GM19455 (cell line): Measurements from ENCODE around the gene HIVEP1.
A peak's percentile ranks its signal among the peaks of the same experiment; 100 is the strongest.

Source experiments
- ATAC-seq: cut with Tn5 transposase; IDR thresholded peaks from one replicate; pipeline ENCODE4 v1.9.1; 2021; ENCODE audit not compliant: unreplicated experiment

HIVEP1 gene

DNA sequence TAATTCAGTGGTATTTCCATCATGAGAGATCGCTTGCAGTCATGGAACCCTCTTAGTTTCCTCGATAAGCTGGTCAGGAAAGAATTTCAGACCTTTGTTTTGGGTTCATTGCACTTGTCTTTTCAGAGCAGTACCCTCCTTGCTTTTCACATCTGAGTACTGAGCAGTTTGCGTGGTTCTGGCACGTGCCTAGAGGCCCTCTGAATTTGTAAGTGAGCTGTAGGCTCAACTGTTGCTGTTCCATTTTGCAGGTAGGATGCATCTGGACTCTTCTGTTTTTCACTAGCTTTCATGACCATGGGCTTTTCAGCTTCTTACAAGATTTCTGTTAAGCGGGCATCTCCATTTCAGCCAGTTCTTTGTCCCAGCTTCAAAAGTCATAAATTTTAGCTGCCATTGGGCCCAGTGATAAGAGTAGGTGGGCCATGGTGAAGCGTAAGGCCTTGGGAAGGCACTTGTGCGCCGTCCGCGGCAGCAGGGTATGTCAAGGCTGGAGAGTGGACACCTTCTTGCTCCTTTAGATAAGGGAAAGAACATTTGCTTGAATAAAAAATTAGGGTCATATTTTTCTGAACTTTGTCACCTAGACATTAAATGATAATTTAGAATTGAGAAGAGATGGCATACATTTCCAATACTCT lies 35.8 kb downstream of the HIVEP1 start:
- ATAC-seq, result no peak

DNA sequence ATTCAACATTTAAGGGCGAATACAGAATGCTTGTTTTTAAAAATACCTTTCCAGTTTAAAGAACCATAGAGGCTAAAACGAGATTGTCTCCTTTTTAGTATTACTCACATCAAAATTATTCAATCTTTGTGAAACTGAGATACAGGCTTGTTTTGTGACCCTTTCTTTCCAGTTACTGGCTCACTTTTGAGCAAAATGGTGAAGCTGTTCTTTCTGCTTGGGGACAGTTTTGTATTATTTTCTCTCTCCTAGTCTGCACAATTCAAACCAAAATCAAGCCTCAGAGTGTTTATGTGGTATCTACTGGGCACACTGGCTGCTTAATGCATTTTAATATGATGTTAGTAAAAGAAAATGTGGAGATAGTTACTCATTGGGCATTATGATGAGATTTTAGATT lies 36.5 kb downstream of the HIVEP1 start:
- ATAC-seq, result no peak

DNA sequence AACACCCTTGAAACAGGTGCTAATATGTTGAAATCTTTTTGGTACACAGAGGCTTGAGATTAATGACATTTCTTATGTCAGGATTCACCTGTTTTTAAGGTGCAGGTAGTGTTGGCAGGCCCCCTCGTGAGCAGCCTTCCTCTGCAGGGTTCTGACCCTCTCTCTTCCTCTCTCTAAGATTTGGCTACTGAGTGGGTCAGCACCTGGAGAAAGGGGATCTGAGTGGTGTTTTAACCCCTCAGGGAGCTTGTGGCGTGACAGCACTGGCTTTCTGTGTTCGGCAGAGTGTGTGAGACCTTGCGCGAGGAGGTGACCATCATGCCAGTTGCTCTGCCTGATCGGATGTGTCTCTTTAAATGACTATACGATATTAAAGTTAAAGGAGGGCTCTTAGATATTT lies 37.1 kb downstream of the HIVEP1 start:
- peak; percentile 25 for ATAC-seq

DNA sequence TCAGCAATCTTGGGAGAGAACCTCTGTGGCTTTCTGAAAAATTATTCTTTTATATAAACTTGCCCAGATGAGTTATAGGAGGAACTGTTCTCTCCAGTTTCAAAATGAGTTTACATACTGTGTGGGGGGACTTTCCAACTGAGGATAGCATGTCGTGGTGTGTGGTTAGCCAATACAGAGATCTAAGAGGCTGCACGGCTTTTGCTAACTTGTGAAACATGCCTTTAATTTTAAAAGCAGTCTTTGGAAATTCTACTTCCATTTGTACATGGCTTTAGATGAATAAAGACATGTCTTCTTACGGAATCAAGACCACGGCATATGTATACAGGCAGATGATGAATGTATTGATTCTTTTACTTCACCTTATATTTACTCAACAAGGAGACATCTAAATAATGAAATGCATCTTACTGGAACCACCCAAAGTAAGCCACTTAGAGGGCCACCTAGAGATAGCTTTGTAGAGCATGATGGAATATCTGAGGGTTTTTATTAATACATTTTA lies 39.8 kb downstream of the HIVEP1 start:
- ATAC-seq, result peak; percentile 78

DNA sequence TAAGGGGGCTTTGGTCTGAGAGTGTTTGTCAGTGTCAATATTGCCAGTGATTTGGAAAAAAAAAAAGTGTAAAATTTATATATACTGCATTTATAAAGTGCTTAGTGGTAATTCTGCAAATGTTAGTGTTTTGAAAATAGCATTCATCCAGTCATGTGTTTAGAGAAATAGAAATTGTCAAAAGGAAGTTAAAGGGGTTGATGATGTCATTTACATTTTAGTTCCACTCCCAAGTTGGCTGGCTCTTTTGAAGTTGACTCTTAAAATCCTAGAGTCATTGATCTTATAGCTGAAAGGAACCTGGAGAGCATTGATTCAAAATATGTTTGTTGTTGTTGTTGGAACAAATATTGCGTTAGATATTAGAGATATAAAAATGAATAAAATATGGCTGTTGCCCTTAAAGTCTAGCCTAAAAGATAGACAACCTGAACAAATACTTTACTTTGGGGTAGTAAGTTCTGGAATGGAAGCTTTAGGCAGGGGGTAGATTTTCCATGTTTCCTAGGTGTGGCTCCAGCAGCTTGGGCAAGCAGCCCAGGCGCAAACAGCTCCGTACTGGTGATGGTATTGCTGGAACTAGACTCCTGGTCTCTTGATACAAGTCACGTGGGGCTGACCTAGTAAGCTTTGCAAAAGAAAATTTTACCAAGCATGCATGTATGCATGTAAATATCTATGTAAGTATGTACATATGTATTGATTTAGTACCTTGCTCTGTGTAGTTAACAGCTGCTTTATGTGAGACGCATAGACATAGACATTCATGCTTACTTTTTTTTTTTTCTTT lies 46.3 kb downstream of the HIVEP1 start:
- no peak for ATAC-seq

DNA sequence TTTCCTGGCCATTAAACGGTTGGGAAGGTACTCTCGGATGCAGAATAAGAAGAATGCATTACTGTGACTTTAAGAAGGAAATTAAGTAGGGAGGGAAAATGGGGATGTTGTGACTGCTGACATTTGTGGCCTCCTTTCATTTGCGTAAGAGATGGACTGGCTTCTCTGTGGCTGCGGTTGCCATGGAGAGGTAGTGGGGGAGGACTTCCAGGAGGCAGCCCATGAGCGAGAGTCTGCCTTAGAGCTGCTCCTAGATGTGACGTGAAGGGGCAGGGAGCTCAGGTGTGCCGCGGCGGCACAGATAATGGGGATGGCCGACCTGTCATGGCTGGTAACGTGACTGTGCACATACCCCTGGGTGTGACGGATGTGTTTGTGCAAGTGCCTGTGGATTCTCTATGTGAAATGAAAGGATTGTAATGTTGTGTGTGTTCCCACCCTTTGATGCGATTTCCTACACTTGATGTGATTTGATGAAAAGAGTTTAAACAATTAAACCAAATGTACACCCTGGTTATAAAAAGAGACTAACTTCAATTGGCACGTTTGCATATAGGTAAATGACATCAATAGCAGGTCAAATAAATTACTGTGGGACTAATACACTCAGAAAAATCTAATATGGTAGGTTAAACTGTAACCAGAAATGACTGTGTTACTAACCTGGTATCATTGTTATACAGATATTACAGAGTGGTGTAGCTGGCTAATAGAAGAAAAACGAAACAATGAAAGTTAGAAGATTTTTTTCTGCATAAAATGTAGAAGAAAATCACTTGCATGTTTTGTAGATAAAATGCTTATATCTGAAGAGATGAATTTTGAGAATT lies 48.9 kb downstream of the HIVEP1 start:
- peak; percentile 94 for ATAC-seq

DNA sequence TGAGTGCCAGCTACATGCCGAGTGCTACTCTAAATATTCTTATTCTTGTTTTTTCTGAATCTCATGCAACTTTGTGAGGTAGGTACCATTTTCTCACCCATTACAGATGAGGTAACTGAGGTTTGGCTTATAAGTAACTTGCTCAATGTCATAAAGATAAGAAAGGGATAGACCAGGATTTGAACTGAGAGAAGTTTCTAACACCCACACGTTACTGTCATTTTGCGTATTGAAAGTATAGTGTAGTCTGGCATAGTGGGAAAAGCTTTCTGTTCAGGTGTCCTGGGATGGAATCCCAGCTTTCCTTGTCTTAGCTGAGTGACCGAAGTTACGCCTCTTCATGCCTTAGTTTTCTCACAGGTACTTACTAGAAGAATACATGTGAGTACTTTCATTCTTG lies 50.5 kb downstream of the HIVEP1 start:
- ATAC-seq, result no peak

DNA sequence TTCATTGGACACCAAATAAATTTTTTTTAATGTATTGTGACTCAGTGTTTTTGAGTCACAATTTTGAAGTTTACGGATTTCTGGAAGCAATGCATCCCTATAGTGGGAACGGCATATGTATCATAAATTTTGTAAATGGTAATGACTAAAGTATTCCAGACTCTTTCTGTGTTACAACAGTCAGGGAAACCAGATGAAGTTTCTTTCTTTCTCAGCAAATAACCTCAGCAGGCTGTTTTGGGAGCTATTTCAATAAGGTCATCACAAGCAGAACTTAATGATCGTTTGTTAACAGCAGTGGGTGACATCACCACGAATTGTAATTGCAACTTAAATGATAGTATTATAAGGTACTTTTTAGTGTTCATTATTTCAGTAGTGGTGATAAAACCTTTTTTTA lies 52.0 kb downstream of the HIVEP1 start:
- no peak for ATAC-seq

DNA sequence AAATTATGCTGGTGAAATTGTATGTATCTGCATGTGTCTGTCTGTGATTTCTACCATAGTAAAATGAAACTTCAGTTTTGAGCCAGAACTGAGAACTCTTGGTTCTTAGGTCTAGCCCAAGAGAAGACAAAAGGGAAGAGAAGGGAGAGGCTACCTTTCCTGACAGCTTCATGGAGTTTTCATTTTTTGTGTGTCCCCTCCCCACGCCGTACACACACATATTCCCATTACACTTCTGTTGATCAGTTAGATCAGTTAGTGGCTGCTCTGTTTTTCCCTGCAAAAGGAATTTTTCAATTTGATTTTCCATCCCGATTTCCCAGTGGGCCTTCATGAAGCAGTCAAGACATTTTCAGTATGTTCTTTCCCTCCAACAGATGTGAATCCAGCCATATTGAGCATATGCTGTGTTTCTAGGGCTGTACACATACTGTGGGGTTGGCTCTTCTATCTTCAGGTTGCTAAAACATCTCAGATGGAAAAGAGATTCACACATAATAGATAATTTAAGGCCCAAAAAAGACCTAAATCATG lies 52.5 kb downstream of the HIVEP1 start:
- ATAC-seq, result no peak

DNA sequence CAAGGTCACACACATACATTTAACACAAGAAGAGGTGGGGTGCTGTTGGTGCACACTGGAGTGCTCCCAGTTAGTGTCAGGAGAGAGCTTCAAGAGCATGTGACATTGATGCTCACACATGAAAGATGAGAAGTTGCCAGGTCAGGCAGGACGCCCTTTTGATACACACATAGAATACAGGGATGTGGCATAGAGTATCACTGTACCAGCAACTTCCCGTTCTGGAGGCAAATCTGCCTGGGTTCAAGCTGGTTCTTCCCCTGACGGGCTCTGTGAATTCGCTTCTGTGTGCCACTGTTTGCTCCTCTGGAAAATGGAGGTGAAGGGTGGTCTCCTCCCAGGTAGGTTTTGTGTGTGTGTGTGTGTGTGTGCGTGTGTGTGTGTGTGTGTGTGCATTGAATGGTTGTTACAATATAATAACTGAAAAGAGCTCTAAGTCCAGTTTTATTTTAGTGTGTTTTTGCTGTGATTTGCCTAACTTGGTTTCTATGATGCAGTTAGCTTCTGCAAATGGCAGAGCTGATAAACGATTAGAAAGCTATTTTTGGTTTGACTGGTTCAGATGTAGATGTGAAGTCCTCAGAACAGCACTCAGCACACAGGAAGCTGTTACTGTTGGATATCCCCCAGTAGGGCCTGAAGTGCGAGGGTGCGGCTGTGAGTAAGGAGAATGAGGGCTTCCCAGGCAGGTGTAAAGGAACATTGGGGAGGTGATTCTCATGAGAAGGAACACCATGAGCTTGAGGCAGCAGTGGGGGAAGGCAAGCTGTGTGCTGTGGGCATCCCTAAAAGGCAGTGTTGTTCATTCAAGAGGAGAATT lies 53.4 kb downstream of the HIVEP1 start:
- ATAC-seq, result no peak

DNA sequence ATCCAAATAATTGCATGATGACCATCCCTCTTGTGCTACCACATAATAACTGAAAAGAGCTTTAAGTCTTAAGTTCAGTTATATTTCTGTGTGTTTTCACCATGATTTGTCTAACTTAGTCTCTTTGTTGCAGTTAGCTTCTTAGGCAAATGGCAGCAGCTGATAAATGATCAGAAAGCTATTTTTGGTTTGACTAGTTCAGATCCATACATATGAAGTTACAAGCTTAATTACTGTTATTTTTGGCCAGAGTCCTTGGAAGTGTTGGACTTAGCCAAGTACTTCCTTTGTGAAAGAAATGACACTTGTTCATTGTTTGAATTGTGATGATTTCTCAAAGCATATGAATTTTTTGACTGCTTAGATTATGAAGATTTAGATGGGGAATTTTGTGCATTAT lies 54.2 kb downstream of the HIVEP1 start:
- no peak for ATAC-seq

DNA sequence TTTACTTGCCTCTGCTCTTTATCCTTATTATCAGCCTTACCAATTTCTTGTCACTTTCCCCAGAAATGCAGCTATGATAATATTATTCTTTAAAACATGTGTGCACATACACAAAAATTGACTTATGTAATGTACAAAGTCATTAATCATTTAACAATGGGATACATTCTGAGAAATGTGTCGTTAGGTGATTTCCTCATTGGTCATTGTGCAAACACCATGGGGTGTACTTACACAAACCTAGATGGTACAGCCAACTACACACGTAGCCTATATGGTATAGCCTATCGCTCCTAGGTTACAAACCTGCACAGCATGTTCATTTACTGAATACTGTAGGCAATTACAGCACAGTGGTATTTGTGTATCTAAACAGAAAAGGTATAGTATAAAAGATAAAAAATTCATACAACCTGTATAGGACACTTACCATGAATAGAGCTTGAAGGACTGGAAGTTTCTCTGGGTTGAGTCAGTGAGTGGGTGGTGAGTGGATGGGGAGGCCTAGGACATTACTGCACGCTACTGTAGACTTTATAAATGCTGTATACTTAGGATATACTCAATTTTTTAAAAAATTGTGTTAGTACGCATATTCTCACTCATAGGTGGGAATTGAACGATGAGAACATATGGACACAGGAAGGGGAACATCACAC lies 56.9 kb downstream of the HIVEP1 start:
- no peak for ATAC-seq

DNA sequence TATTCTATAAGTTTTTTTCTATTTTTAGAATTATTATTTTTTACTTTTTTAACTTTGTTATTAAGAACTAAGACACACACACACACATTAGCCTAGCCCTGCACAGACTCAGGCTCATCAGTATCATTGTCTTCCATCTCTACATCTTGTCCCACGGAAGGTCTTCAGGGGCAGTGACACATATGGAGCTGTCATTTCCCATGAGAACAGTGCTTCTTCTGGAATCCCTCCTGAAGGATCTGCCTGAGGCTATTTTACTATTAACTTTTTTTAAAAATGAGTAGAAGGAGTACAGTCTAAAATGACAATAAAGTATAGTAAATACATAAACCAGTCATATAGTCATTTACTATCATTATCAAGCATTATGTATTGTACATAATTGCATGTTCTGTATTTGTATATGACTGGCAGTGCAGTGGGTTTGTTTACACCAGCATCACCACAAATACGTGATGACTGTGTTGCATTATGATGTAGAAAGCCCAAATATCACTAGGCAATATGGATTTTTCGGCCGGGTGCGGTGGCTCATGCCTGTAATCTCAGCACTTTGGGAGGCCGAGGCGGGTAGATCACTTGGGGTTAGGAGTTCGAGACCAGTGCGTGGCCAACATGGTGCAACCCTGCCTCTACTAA lies 57.9 kb downstream of the HIVEP1 start:
- ATAC-seq, result no peak

DNA sequence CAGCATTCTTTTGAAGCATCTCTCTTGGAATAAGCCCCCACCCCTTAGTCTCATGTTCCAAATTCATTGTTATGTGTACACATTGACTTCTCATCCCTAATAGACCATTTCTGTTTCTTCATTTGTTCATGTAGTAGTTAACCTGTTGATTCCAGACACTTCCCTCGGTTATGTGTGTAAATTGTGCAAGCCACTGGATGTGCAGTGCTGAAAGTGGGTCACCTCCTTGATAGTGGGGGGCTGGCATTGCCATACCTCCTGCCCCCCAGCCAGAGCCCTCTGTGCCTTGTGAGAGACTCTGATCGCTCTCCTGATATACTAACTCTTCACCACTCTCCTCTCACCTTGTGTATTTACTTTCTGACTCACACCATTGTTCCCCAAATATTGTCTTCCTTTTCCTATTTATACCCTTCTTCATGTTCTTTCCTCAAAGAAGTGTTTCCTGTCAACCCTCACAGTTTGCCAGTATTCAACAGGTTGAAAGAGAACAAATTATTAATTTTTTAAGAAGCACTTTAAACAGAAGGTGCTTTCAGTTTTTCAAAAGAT lies 59.0 kb downstream of the HIVEP1 start:
- ATAC-seq, result no peak

DNA sequence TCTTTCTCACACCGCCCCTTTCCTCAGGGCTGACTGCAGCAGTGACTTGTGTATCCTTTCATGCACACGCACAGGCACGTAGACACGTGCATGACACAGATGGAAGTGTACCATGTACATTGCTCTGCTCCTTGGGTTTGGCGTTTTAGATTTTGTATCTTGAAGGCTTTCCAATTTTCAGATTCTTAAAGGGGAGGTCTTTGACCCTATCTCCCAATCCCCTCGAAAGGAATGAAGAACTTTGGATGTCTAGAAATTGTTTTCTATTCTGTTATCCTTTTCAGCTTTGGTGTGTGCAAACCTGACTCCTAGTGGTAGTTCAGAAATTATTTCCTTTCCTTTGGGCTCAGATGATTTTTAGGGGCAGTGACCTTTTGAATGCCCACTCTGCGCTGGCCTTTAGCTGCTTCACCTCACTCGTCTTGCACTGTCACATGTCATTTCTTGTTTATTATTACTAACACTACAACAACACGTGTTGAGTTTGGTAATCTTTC lies 63.0 kb downstream of the HIVEP1 start:
- ATAC-seq, result no peak

DNA sequence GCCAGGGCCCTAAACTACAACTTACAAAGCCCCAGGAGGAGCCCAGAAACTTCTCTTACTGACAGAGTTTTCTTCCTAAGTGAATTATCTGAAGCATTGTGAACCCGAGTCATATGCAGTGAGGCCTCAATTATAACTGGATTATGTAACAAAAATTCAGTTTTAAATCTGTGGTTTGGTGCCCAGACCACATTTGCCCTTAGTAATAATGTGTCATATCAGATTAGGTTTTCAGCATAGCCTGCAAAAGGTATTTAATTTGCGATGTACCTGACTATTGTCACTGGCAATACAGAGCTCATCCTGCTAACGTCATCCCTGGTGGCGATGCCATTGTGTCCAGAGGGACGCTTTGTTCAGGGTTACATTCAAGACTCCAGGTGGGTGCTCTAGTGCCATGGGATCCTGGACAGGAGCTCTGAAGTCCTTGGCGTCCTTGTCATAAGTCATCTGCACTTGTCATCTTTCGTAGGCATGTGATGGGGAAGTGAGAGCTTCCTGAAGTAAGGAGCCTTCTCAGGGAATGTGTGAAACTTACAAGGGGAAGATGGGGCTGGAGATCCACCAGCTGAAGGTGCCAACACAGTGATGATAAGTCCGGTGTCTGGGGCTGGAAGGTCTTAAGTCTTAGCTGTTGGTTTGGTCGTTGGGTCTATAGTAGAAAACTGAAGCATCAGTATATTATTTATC lies 65.1 kb downstream of the HIVEP1 start:
- ATAC-seq, result no peak

DNA sequence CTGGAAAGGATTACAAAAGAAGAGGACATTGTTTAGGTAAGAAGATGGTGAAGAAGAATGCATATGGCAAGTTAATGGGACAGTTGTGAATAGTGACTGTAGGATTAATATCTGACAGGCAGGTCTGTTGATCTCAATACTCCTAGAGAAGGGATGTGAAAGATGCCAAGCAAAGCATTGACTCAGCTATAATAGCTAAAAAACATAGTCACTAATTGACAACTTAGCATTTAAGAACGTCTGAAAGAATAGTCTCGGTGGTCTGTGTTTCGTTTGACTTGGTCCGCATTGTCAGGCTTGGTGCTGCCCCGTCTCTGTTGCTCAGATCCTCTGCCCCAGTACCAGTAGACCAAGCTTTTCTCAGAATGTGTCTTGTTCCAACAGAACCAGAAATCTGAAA lies 65.9 kb downstream of the HIVEP1 start:
- no peak for ATAC-seq

DNA sequence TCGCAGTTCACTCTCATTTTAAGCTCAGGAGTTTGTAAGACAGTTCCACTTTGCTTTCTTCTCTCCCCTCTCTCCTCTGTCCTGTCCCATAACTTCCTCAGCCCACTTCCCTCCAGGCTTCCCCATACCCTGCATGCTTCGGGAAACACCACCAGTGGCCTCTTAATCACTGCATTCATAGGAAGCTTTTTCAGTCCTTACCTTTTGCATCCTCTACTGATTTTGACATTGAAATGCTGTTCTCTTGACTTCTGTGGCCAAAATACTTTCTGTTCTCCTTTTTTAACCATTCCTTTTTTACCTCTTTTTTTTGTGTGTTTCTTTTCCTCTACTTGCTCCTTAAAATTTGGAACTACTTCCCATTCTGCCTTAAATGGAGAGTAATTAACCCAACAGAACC lies 69.7 kb downstream of the HIVEP1 start:
- ATAC-seq, result no peak

DNA sequence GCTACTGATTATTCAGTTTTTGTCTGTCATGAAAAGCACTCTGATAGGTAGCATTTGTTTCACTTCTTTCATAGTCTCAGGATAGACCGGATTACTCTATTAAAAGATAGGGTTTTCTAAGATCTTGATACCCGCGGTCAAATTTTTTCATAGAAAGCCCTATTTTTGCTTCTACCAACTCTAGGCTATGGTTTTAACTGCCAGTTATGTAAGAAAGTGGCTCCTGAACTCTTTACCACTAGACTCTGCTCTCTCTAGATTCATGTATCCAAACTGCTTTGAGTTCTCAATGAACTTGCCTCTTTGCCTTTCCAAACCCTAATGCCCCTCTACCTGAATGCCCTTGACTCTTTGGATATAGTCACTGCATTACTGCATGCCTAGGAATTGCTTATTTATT lies 70.3 kb downstream of the HIVEP1 start:
- no peak for ATAC-seq
